HUES48 (cell line): Measurements from ENCODE around the gene TENT5C.

Experiments
- H3K27ac ChIP-seq: one replicate; pipeline ENCODE4 v1.7.0; 2013; ENCODE audit warnings: low read depth, low read length, inconsistent platforms
- H3K27me3 ChIP-seq: 2 replicates; pipeline ENCODE4 v1.6.1; 2013; ENCODE audit warnings: mild to moderate bottlenecking, low read length; ENCODE audit not compliant: control insufficient read depth, insufficient read depth
- H3K36me3 ChIP-seq: 2 replicates; pipeline ENCODE4 v1.6.1; 2013; ENCODE audit warnings: low read length; ENCODE audit not compliant: control insufficient read depth, insufficient read depth
- H3K4me1 ChIP-seq: 2 replicates; pipeline ENCODE4 v1.6.1; 2013; ENCODE audit warnings: mild to moderate bottlenecking, low read length; ENCODE audit not compliant: control insufficient read depth, insufficient read depth
- H3K4me3 ChIP-seq: 2 replicates; pipeline ENCODE4 v1.5.1; 2013; ENCODE audit warnings: mild to moderate bottlenecking, low read depth, low read length
- H3K9ac ChIP-seq: 2 replicates; pipeline ENCODE4 v1.6.1; 2013; ENCODE audit warnings: mild to moderate bottlenecking, low read depth, low read length, moderate library complexity
- H3K9me3 ChIP-seq: 2 replicates; pipeline ENCODE4 v1.6.1; 2013; ENCODE audit warnings: low read length; ENCODE audit not compliant: control insufficient read depth, insufficient read depth

TENT5C gene

DNA sequence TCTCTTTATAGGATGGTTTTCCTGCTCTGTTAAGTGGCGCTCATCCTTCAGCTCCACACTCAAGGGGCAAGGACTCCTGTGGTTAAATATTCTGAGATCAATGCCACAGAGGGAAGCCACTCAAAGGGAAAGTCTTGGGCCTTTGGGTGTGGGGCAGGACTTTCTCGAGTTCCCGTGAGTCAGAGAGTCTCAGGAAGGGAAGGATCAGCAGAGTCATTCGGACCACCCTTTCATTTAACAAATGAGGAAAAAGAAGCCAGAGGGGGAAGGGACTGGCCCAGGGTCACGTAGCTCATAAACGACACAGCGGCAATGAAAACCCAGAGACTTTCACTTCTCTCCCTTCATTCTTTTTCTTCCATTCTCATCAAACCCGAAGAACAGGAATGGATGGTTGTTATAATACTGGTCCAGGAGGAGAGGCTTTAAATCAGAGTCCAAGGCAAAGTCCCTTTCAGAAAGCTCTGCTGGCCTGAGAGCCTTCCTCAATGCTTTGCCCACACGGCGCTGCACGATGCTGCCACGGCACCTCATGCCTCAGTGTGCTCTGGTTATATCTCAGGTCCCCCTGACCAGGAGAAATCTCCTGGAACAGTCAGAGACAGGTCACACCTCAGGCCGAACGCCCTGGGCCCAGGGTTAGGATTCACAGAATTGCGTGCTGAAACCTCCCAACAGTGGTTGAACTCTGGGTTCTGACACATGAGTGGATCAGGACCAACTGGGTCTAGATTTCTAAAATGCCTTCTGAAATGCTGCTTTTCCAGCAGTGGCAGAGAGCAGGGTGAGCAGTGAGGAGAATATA, 65.3 kb downstream of the TENT5C start:
- Histone ChIP-seq H3K4me1 (peaks cover 4% of the 10 kb centered on the region), H3K9me3 (no peaks in the 10 kb centered on the region), H3K9ac (no peak overlapping the region), H3K4me3 (no peak overlapping the region), H3K27me3 (no peaks in the 10 kb centered on the region), H3K36me3 (no peaks in the 10 kb centered on the region), H3K27ac (no peak overlapping the region)

DNA sequence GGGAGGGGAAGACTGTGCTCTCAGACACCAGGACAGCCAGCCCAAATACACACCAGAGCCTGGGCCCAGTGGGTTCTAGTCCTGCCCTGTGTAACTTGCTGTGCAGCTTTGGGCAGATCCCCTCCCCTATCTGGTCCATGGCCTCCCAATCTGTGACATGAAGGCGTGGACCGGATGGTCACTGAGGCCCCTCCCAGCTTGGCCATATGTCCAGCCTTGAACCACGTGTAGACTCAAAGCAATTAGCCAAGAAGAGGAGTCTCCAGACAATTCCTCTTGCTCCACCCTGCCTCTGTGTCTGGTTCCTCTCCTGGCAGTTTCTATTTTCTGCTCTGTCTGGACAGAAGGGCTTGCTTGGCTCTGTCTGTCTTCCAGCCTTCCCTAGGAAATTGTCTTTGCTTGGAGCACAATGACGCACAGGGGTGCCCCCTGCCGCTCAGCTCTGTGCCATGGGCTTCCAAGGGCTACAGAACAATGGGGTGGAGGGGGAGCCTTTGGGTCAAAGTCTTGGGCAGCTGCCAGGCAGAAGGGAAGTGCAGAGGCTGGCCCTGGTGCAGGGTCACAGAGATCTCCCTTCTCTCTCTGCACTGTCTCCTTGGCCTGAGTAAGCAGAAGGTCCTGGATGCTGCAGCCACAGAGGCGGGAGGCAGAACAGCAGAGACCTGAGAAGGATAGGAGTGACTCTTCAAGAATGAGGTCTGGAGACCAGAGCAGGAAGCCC, 66.1 kb downstream of the TENT5C start:
- Histone ChIP-seq H3K27ac (no peak overlapping the region), H3K4me1 (peaks cover 4% of the 10 kb centered on the region), H3K27me3 (no peaks in the 10 kb centered on the region), H3K36me3 (no peaks in the 10 kb centered on the region), H3K4me3 (no peak overlapping the region), H3K9ac (no peak overlapping the region), H3K9me3 (no peaks in the 10 kb centered on the region)

DNA sequence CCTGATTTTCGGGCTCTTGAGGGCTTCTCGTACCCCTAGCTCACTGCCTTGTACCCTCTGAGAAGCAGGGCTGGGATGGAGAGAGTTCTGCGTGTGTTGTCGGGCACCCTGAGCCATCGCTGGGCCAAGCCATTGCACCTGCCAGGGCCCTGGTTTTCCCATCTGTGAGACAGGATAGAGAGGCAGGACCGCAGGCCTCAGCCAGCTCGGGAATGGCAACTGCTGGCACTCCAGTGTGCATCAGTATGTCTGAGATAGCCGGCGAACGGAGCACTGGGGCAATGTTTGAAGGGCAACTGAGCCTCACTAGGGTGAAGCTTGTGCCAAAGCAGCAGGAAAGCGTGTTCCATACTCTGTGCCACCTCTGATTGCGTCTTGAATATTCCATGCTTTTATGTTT, 66.9 kb downstream of the TENT5C start:
- Histone ChIP-seq H3K36me3 (no peaks in the 10 kb centered on the region), H3K9ac (no peak overlapping the region), H3K4me3 (no peak overlapping the region), H3K9me3 (no peaks in the 10 kb centered on the region), H3K27ac (no peak overlapping the region), H3K4me1 (peaks cover 4% of the 10 kb centered on the region), H3K27me3 (no peaks in the 10 kb centered on the region)

DNA sequence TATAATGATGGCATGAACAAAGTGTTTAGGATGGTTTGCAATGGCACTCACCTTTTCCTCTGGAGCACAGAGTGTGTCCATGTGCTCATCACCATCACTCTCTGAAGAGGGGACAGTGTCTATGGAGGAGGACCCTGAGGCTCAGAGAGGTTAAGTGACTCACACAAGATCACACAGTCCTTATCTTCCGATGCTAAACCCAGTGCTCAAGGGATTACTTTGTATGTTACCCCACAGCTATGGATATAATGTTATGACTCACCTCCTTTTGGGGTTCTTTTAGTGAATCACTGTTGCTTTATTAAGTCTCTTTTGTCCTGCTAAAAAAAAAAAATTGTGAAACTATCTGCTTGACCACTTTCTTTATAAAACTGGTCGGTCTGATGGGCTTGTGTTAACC, 67.6 kb downstream of the TENT5C start:
- Histone ChIP-seq H3K27ac (no peak overlapping the region), H3K4me1 (peaks cover 4% of the 10 kb centered on the region), H3K4me3 (no peak overlapping the region), H3K9me3 (no peaks in the 10 kb centered on the region), H3K36me3 (no peaks in the 10 kb centered on the region), H3K27me3 (no peaks in the 10 kb centered on the region), H3K9ac (no peak overlapping the region)

DNA sequence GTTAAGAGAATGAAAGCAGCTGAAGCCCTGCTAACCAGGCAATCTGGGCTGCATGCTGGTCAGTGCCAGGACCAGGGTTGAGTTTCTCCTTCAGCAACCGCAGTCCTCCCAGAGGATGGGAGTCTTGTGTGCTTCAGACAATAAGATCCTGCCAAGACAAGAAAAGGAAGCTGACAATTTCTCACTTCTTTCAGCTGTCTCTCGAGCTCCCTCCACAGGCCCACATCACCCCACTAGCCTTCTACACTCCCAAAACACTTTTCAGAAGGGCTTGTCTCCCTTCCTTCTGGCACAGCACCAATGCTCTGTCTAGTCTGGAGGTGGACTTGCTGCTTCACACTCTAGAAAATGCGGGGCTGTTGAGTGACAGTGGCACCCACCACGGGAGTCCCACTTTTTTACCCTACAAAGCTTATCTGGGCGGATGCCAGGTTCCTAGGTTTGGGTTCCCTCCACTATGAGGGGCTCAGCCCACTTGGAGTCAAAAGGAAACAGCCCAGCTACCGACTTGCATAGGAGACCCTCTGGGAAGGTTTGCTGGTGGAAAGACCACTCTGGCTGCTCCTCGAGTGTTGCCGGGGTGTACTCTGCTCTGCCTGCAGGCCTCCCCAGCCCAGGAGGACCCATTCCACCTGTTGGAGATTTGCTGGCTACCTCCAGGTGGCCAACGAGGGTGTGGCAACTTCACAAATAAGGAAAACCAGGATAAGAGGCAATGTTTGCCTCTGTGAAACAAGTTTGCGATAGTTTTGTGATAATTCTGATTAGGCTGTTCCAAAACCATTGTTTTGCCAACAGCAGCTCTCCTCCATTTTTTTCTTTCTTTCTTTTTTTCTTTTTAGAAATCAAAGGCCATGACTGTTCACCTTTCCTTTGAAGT, 68.9 kb downstream of the TENT5C start:
- peaks cover 4% of the 10 kb centered on the region for H3K4me1 ChIP-seq
- no peaks in the 10 kb centered on the region for H3K27me3 ChIP-seq
- H3K9me3 ChIP-seq: no peaks in the 10 kb centered on the region
- no peak overlapping the region for H3K9ac ChIP-seq
- H3K36me3 ChIP-seq: no peaks in the 10 kb centered on the region
- no peak overlapping the region for H3K4me3 ChIP-seq
- no peak overlapping the region for H3K27ac ChIP-seq

DNA sequence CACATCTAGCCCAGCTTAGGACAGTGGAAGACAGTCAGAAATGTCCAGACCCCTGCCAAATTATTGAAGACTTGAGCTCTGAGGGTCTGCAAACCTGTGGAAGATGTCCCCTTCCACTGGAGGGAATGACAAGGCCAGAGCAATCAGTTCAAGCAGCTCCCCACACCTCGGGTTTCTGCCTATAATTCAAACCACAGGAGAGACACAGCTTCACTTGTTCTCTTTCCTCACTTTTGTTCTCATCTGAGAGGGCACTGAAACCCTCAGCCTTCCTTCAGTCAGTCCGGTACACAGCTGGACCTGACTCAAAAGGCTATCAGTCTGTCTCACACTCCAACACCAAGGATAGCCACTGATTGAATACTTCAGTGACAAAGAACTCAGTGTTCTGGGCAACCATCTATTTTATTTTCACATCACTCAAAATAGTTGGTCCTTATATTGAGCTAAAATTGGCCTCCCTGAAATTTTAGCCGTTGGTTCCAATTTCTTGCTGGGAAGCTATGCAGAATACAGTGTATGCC, 70.1 kb downstream of the TENT5C start:
- H3K9me3 ChIP-seq: no peaks in the 10 kb centered on the region
- peaks cover 4% of the 10 kb centered on the region for H3K4me1 ChIP-seq
- no peak overlapping the region for H3K9ac ChIP-seq
- H3K27ac ChIP-seq: no peak overlapping the region
- no peaks in the 10 kb centered on the region for H3K27me3 ChIP-seq
- H3K4me3 ChIP-seq: no peak overlapping the region
- no peaks in the 10 kb centered on the region for H3K36me3 ChIP-seq

DNA sequence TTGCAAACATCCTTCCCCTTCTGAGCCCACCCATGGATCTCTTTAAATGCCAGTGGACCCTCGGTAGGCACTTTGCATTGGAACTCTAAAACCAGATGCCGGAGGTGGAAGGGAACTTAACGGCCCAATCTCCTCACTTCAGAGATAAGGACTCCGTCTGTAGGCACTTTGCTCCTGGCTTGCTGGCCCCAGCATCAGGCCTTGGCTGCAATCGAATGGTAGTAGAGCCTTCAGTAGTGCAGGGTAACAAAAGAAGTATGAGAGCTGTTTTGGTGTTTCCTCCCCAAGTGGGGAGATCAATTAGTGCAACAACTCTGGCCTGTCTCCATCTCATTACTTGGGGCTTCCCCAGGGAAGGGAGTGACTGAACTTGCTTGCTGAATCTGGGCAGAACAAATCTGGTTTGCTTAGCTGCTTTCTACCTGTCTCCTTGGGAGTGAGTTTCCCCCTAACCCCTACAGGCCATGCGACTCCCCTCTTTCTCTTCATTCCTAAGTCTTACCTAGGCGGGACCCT, 70.8 kb downstream of the TENT5C start:
- Histone ChIP-seq H3K27ac (no peak overlapping the region), H3K27me3 (no peaks in the 10 kb centered on the region), H3K4me1 (peaks cover 3% of the 10 kb centered on the region)

More for the DNA sequence above, 70.8 kb downstream of the TENT5C start:
- no peak overlapping the region for H3K4me3 ChIP-seq
- no peaks in the 10 kb centered on the region for H3K9me3 ChIP-seq
- H3K36me3 ChIP-seq: no peaks in the 10 kb centered on the region
- no peak overlapping the region for H3K9ac ChIP-seq
